Measurements from ENCODE around the gene ZNF618.

- TF ChIP-seq MXI1 (IDR thresholded peaks at IDR 0.05; ENCODE audit: low read depth, low read length): no peak
- no peak for TF ChIP-seq MAX (IDR thresholded peaks at IDR 0.05; ENCODE audit: low read depth)
- no peak for TF ChIP-seq TAF1 (IDR thresholded peaks at IDR 0.05; ENCODE audit: borderline replicate concordance, low read depth, low read length)
- no peak for TF ChIP-seq REST (IDR thresholded peaks at IDR 0.05; ENCODE audit: low read depth, low read length)
- TF ChIP-seq ZBTB33 (IDR thresholded peaks at IDR 0.05; ENCODE audit: borderline replicate concordance, low read depth): no peak
- no peak for TF ChIP-seq CTCF (IDR thresholded peaks at IDR 0.05)
- TF ChIP-seq RXRA (IDR thresholded peaks at IDR 0.05; ENCODE audit: borderline replicate concordance, low read depth): no peak
These were observed 121.5 kb downstream of the ZNF618 start for GRCh38 chr9:113997610-113998009.
